ENCODE data around the gene LUC7L.
"Not testable (repeated sequence)": the region's sequence is repeated elsewhere in the genome, so short reads cannot be mapped to it uniquely, and the experiment has no call there.

Gene LUC7L

DNA sequence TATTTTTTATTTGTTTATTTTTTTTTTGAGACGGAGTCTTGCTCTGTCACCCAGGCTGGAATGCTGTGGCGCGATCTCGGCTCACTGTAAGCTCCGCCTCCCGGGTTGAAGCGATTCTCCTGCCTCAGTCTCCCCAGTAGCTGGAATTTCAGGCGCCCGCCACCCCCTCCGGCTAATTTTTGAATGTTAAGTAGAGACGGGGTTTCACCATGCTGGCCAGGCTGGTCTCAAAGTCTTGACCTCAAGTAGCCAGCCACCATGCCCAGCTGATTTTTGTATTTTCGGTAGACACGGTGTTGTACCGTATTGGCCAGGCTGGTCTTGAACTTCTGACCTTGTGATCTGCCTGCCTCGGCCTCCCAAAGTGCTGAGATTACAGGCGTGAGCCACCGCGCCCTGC lies 1.1 kb upstream of the LUC7L start:
- DNase-seq (ENCODE audit: low read depth in 3 of 3, low spot score in 1 of 3) = not testable (repeated sequence)

DNA sequence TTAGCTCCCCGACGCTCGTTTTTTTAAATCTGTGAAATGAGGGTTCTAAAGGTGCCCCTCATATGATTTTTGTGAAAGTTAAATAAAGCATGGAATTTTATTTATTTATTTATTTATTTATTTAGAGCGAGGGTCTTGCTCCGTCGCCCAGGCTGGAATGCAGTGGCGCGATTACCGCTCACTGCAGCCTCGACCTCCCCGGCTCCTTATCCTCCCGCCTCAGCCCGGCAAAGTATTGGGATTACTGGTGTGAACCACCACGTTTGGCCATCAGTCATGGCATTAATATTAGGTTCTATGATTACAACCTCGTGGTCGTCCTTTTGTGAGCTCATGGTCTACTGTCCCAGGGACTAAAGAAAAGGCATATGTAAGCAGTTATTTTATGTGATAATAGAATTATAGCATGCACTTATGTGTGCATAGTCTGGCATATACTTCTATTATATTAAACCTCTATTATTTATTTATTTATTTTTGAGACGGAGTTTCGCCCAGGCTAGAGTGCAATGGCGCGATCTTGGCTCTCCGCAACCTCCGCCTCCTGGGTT lies 557 bp upstream of the LUC7L start:
- DNase-seq (ENCODE audit: low read depth in 3 of 3, low spot score in 1 of 3) = no peak

DNA sequence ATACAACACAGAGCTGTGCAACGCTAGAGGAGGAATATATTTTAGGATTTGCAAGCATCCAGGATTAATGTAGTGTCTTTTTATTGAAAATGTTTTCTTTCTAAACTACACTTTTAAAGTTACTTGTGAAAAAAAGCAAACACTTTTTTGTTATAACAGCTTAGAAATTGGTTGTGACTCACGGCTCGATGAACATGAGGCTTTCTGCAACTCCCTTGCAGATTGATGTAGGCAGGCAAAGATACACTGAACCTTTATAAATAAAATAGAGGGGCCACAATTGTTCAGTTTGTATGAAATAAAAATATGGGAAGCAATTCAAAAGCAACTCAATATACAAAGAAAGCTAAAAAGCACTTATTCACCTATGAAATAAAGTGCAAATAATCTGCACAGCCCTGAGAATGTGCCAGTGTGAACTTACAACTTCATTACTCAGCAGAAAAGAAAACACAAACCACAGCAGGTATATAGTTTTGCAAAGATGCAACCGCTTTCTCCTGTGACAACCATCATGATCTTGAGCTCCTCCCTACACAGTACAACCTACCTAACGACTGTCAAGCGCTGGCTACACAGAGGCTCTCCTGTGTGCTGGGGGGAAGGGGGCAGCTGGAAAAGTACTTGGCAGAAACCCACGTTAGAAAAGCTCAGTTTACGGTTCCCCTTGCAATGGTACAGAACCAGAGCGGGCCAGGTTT lies 948 bp downstream of the LUC7L start:
- DNase-seq (ENCODE audit: low read depth in 3 of 3, low spot score in 1 of 3) = no peak

DNA sequence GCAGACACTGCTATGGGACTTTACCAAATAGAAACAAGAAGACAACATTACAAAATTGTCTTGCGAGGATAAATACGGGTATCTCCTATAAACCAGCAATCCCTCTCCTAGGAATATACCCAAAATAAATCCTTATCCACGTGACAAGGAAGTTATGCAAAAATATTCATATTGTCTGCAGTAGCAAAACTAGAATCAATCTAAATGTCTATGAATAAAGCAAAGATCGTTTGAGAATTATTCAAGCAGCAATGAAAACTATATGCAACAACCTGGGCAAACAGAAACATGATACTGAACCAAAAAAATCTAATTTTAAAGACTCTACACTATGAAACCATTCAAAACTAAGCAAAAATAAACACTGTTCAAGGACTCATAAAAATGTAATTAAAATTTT lies 9.2 kb downstream of the LUC7L start:
- DNase-seq (ENCODE audit: low read depth in 3 of 3, low spot score in 1 of 3) = no peak

DNA sequence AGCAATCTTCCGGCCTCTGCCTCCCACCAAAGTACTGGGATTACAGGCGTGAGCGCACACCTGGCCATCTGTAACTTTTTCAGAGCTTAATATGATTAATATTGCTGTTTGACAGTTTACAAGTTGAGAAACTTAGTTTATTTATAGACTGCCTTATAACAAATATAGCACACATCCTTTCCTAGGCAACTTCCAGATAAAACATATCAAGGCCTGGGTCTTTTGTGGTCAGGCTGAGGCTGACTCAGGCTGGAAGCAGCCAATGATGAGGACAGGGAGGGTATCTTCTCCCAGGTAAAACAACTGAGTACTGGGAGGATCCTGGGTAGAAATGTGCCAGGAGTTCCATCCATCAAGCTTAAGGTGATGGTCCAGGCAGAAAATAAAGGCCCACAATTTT lies 16.2 kb downstream of the LUC7L start:
- DNase-seq (ENCODE audit: low read depth in 3 of 3, low spot score in 1 of 3) = no peak

DNA sequence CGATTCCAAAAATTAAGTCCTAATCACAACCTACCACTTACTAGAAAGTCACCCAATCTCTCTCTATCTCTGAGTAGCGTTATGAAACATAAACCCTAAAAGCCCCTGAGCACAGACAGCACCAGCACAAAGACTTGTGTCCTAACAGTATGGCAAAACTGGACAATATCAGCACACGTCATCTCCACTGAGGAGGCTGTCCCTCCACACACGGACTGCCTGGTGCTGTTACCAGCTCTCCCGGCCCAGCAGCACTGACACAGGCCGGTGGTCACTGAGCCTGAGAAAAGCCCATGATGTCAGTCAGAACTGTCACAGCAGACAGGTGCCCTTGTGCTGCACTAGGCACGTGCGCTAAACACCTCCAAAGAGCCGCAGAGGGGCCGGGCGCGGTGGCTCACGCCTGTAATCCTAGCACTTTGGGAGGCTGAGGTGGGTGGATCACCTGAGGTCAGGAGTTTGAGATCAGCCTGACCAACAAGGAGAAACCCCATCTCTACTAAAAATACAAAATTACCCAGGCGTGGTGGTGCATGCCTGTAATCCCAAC lies 17.5 kb downstream of the LUC7L start:
- DNase-seq (ENCODE audit: low read depth in 3 of 3, low spot score in 1 of 3) = not testable (repeated sequence)

DNA sequence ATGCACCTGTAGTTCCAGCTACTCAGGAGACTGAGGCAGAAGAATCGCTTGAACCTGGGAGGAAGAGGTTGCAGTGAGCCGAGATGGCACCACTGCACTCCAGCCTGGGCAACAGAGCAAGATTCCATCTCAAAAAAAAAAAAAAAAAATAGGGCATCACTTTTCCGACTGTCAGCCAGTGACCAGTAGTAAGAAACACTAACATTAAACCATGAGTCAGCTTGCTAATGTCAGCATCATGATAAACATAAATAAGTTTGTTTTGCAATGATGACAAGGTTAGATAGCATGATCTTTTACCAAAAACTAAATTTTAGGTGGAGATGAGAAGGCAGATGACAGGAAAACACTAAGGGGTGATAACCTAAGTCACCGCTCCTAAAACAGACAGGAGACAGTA lies 19.9 kb downstream of the LUC7L start:
- not testable (repeated sequence) for DNase-seq (ENCODE audit: low read depth in 3 of 3, low spot score in 1 of 3)

DNA sequence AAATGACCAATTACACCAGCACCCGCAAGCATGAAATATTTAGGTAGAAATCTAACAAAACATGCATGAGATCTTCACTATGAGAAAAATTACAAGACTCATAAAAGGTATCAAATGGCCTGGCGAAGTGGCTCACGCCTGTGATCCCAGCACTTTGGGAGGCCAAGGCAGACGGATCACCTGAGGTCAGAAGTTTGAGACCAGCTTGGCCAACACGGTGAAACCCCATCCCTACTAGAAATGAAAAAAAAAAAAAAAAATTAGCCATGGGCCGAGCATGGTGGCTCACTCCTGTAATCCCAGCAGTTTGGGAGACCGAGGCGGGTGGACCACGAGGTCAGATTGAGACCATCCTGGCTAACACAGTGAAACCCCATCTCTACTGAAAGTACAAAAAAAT lies 25.2 kb downstream of the LUC7L start:
- not testable (repeated sequence) for DNase-seq (ENCODE audit: low read depth in 3 of 3, low spot score in 1 of 3)

DNA sequence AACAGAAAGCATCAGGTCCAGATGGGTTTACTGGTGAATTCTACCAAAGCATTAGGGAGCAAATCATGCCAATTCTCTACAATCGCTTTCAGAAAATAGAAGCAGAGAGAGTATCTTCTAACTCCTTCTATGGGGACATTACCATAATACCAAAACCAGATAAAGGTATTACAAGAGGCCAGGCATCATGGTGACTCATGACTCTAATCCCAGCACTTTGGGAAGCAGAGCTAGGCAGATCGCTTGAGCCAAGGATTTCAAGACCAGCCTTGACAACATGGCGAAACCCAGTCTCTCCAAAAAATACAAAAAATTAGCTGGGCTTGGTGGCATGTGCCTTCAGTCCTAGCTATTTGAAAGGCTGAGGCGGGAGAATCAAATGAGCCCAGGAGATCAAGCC lies 26.0 kb downstream of the LUC7L start:
- DNase-seq (ENCODE audit: low read depth in 3 of 3, low spot score in 1 of 3) = no peak

DNA sequence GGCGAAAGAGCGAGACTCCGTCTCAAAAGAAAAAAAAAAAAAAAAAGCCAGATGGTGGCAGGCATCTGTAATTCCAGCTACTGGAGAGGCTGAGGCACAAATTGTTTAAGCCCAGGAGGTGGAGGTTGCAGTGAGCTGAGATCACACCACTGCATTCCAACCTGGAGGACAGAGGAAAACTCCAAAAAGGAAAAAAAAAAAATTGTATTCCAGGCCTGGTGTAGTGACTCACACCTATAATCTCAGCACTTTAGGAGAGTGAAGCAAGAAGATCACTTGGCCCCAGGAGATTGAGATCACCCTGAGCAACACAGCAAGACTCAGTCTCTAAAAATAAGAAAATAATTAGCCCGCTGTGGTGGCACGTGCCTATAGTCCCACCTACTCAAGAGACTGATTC lies 28.9 kb downstream of the LUC7L start:
- no peak for DNase-seq (ENCODE audit: low read depth in 3 of 3, low spot score in 1 of 3)

DNA sequence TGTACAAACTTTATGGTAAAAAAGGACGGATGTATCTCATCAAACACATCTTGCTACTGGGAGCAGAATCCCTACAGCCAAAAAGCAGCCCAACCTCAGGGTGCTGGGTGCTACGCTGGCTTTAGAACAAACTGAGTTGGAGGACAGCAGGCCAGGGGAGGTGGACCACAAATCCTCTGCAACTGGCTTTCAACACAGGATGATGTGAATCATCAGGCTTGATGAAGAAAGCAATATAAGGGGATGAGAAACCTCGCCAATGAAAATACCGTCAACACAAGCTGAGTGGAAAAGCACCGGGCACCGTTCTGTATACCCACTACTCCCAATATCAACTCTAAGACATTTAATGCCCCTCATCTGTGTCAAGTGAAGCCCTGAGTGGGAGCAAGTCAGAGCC lies 34.7 kb downstream of the LUC7L start:
- DNase-seq (ENCODE audit: low read depth in 3 of 3, low spot score in 1 of 3) = no peak

DNA sequence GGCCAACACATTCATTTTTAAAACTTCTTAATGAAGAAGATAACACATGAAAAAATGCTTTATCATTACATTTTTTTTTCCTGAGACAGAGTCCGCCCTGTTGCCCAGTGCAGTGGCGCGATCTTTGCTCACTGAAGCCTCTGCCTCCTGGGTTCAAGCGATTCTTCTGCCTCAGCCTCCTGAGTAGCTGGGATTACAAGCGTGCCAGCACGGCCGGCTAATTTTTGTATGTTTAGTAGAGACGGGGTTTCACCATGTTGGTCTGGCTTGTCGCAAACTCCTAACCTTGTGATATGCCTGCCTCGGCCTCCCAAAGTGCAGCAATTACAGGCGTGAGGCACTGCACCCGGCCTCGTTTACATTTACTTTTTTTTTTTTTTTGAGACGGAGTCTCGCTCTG lies 35.8 kb downstream of the LUC7L start:
- DNase-seq (ENCODE audit: low read depth in 3 of 3, low spot score in 1 of 3) = no peak

DNA sequence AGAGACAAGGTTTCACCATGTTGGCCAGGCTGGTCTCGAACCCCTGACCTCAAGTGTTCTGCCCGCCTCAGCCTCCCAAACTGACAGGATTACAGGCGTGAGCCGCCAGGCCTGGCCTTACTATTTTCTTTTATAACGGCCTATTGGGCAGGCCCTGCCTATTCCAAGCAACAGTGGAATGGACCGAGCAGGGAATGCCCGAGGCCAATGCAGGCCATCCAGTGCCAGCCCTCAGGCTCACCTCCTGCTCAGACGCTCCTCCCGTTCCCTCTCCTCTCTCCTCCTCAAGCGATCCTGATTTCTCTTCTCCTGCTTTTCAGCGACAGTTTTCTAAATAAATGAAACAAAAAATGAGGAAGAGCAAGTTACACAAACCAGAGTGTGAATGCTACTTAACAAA lies 36.6 kb downstream of the LUC7L start:
- no peak for DNase-seq (ENCODE audit: low read depth in 3 of 3, low spot score in 1 of 3)

DNA sequence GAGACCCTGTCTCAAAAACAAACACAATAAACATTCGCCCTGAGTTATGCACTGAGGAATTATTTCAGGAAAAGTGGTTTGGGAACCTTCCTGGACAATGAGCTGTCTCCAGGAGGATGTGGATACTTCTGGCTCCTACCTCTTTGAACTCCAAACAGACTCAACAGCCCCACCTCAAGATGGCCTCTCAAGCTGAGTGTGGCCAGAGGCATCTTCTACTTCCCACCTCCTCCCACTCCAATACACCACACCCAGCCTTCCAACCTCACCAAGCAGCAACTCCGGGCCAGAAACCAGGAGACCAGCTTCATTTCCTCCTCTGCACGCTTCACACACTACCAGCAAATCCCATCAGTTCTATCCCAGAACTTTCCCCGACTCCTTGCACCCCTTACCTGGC lies 37.4 kb downstream of the LUC7L start:
- no peak for DNase-seq (ENCODE audit: low read depth in 3 of 3, low spot score in 1 of 3)

DNA sequence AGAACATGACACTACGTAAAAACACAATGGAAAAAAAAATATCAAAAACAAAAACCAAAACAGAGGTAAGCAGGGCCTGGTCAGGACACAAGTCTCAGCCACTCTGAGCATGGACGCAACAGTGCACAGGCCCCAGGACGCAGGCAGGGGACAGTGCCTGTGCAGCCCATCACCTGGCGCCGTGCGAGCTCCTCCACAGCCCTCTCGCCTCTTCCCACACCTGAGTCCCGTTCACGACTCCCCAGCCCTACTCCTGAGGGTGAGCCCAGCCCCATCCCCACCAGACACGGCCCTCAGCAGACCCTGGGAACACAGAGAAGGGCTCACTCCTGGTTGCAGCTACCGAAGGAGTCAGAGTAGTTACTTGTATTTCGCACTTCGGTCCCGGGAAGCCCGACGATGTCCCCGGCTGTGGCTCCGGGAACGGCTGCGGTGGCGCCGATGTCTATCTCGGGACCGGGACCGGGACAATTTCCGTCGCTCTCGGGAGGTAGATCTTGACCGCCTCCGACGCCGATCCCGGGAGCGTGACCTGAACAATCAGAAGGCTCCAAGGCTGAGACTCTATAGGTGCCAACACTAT lies 39.6 kb downstream of the LUC7L start:
- no peak for DNase-seq (ENCODE audit: low read depth in 3 of 3, low spot score in 1 of 3)

DNA sequence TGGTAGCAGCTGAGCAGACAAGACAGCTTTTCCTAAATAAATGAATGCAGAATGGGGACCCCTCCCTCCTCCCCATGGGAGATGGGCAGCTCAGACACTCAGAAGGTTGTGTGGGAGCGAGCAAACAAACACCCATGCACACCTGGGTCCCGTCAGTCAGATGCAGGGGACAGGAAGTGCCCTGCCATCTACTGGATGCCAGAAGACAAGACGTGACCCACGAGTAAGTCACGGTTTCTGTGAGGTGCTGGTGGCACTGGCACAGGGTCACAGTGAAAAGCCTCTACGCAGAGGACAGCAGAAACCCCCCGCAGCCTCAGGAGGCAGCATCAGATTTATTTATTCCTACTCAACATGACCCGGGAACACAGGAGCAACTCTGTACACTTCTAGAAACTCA lies 40.6 kb downstream of the LUC7L start:
- DNase-seq (ENCODE audit: low read depth in 3 of 3, low spot score in 1 of 3) = no peak

DNA sequence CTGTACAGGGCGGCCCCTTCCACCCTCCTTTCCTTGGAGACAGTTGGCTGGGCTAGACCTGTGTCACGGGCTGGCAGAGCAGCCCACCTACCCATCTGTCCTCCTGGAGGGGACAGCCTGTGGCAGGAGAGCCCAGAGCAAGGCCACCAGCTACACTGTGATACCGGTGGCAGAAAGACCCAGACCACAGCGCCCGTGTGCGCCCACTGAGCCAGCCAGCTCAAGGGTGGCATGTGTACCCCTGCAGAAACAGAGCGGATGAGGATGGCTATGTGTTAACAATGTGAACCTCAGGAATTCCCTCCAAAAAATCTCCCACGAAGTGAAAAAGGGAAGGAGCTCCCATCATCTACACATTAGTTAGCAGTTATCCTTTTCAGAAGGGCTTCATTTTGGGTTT lies 41.9 kb downstream of the LUC7L start:
- DNase-seq (ENCODE audit: low read depth in 3 of 3, low spot score in 1 of 3) = no peak

DNA sequence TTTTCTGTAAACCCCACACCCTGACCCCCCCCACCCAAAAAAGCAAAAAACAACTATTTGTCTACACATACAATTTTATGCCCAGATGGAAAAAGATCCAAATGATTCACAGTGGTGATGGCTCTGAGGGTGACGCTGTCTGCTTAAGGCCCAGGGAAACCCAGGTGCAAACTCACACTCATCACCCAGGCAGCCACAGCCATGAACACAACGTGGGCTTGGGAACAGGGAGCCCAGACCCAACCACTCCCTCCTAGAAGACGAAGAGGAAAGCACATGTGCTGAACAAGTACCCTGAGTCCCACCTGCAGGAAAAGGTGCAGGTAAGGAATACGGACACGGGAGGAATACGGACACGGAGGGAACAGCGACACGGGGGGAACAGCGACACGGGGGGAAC lies 43.6 kb downstream of the LUC7L start:
- no peak for DNase-seq (ENCODE audit: low read depth in 3 of 3, low spot score in 1 of 3)

DNA sequence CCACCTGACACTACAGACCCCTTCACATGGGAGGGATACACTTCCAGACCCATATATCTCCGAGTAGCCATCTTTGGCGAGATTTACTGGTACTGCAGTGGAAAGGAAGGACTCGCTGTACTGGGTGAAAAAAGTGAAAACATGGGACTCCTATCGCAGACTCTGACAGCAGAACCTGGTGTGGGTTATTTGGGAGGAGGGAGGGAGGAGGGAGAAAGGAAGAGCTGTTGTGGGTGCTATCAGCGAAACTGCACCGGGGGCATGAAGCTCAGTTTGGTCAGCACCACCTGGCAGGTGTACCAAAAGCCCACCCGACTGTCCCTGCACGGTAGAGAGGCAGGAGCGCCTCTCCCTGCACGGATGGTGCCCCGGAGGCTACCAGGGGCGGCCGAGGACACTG lies 44.0 kb downstream of the LUC7L start:
- no peak for DNase-seq (ENCODE audit: low read depth in 3 of 3, low spot score in 1 of 3)

DNA sequence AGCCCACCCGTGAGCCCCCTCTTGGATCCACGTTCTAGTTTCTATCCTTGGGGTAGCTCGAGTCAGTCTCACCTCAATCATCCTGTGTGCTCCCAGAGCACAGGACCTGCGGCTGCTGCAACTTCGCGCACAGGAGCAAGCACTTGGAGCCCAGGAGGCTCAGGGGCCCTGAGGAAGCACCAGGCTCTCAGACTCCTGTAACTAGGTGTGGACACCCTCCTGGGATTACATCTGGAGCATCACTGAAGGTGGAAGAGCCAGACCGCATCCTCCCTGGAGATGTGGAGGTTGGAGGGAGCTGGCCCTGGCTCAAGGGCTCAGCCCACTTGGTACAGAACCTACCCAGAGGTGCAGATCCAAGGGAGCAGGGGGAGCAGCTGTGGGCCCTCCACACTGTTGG lies 46.2 kb downstream of the LUC7L start:
- DNase-seq (ENCODE audit: low read depth in 3 of 3, low spot score in 1 of 3) = no peak

DNA sequence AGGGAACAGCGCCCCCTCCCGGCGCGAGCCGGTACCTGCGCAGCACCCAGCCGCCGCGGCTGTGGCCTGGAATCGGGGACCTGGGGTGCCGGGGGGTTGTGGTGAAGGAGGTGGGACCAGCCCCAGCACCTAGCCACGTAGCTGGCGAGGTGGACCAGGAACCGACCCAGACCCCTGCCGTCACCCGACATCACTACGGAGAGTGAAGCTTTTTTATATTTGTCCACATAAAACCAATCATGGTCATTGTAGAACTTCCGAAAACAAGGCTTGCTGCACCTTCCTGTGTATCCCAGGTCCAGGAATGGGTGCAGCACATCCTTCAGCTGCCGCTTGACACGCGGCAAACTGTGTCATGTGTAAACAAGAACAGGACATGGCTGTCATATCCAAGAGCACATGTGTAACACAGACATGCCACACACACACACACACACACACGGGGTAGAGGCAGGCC lies 47.7 kb downstream of the LUC7L start:
- DNase-seq (ENCODE audit: low read depth in 3 of 3, low spot score in 1 of 3) = peak in 2 of 3 donors; percentile 71 to 83

Data from stimulated activated CD4-positive, alpha-beta T cell treated with anti-CD3 and anti-CD28 coated beads, TNF-alpha, amount 100 ng/mL, for 1 hour (primary cell).